ENCODE measurements around the gene METTL25B.

METTL25B gene

GRCh38 chr1:156776942-156777341 is 48.7 kb downstream of the METTL25B start:
- Histone ChIP-seq H3K4me1 (ENCODE audit: control insufficient read depth in 5 of 5, insufficient read depth in 5 of 5, low read length in 5 of 5) (peaks cover 1 to 33% (median 25%) of the 10 kb centered on the region in 5 donors), H3K27me3 (ENCODE audit: control insufficient read depth in 5 of 5, insufficient read depth in 4 of 5, low read length in 5 of 5) (no peaks in the 10 kb centered on the region), H3K4me3 (ENCODE audit: low read depth in 1 of 5, low read length in 5 of 5) (no peak overlapping the region), H3K9me3 (ENCODE audit: control insufficient read depth in 5 of 5, low read length in 5 of 5) (no peaks in the 10 kb centered on the region), H3K9ac (ENCODE audit: low read length in 5 of 5) (peak overlapping the region in 2 of 5 donors; percentile 13 to 51), H3K27ac (ENCODE audit: low read depth, low read length) (no peak overlapping the region), H3K36me3 (ENCODE audit: control insufficient read depth in 5 of 5, insufficient read depth in 5 of 5, low read length in 5 of 5) (peaks cover 0 to 8% (median 0%) of the 10 kb centered on the region in 5 donors)

DNA sequence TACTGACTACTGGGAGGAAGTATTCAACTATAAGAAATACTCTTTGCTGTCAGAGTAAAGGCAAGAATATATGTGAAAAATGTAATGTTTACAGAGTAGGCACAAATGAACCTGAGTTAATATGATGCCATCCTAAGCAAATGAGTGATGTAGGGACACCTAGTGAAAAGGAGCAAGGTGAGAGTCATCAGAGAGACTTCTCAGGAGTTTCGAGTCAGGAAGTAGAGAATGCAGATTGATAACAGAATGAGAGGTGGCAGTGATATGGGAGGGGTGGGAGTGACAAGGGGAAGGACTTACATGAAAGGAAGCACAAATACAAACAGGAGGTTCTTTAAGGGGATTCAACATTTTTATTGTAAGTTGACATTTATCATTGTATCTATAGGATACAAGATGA is 49.3 kb downstream of the METTL25B start:
- H3K27ac ChIP-seq (ENCODE audit: low read depth, low read length): no peak overlapping the region
- H3K9me3 ChIP-seq (ENCODE audit: control insufficient read depth in 5 of 5, low read length in 5 of 5): no peaks in the 10 kb centered on the region
- peaks cover 3 to 33% (median 28%) of the 10 kb centered on the region in 5 donors for H3K4me1 ChIP-seq (ENCODE audit: control insufficient read depth in 5 of 5, insufficient read depth in 5 of 5, low read length in 5 of 5)
- H3K36me3 ChIP-seq (ENCODE audit: control insufficient read depth in 5 of 5, insufficient read depth in 5 of 5, low read length in 5 of 5): peaks cover 3 to 12% (median 3%) of the 10 kb centered on the region in 5 donors
- no peak overlapping the region for H3K4me3 ChIP-seq (ENCODE audit: low read depth in 1 of 5, low read length in 5 of 5)
- no peaks in the 10 kb centered on the region for H3K27me3 ChIP-seq (ENCODE audit: control insufficient read depth in 5 of 5, insufficient read depth in 4 of 5, low read length in 5 of 5)
- H3K9ac ChIP-seq (ENCODE audit: low read length in 5 of 5): peak overlapping the region in 3 of 5 donors; percentile 9 to 35 (median 13)

GRCh38 chr1:156781585-156782186 is 53.4 kb downstream of the METTL25B start:
- Histone ChIP-seq H3K36me3 (ENCODE audit: control insufficient read depth in 5 of 5, insufficient read depth in 5 of 5, low read length in 5 of 5) (peaks cover 6 to 36% (median 26%) of the 10 kb centered on the region in 5 donors), H3K9me3 (ENCODE audit: control insufficient read depth in 5 of 5, low read length in 5 of 5) (no peaks in the 10 kb centered on the region)

GRCh38 chr1:156785458-156785857 is 57.2 kb downstream of the METTL25B start:
- Histone ChIP-seq H3K9me3 (ENCODE audit: control insufficient read depth in 5 of 5, low read length in 5 of 5) (no peaks in the 10 kb centered on the region), H3K9ac (ENCODE audit: low read length in 5 of 5) (no peak overlapping the region), H3K27me3 (ENCODE audit: control insufficient read depth in 5 of 5, insufficient read depth in 4 of 5, low read length in 5 of 5) (no peaks in the 10 kb centered on the region), H3K4me1 (ENCODE audit: control insufficient read depth in 5 of 5, insufficient read depth in 5 of 5, low read length in 5 of 5) (peaks cover 2 to 11% (median 9%) of the 10 kb centered on the region in 5 donors), H3K4me3 (ENCODE audit: low read depth in 1 of 5, low read length in 5 of 5) (no peak overlapping the region), H3K36me3 (ENCODE audit: control insufficient read depth in 5 of 5, insufficient read depth in 5 of 5, low read length in 5 of 5) (peaks cover 10 to 49% (median 40%) of the 10 kb centered on the region in 5 donors), H3K27ac (ENCODE audit: low read depth, low read length) (no peak overlapping the region)

More at GRCh38 chr1:156781585-156782186, 53.4 kb downstream of the METTL25B start:
- no peak overlapping the region for H3K4me3 ChIP-seq (ENCODE audit: low read depth in 1 of 5, low read length in 5 of 5)
- H3K9ac ChIP-seq (ENCODE audit: low read length in 5 of 5): peak overlapping the region in 2 of 5 donors; percentile 28 to 52
- H3K27me3 ChIP-seq (ENCODE audit: control insufficient read depth in 5 of 5, insufficient read depth in 4 of 5, low read length in 5 of 5): no peaks in the 10 kb centered on the region
- H3K27ac ChIP-seq (ENCODE audit: low read depth, low read length): peak overlapping the region; percentile 14
- H3K4me1 ChIP-seq (ENCODE audit: control insufficient read depth in 5 of 5, insufficient read depth in 5 of 5, low read length in 5 of 5): peaks cover 2 to 17% (median 13%) of the 10 kb centered on the region in 5 donors
